ENCODE results near the gene NUMB.
A peak's percentile ranks its signal among the peaks of the same experiment; 100 is the strongest.

The NUMB gene

GRCh38 chr14:73244541-73245290 lies 213.6 kb downstream of the NUMB start:
- H3K4me3 ChIP-seq (ENCODE audit: low read length in 2 of 2) = no peak overlapping the region
- no peaks in the 10 kb centered on the region for H3K36me3 ChIP-seq (ENCODE audit: control insufficient read depth in 2 of 2, insufficient read depth in 2 of 2, low read length in 2 of 2)
- H3K27me3 ChIP-seq (ENCODE audit: control insufficient read depth in 1 of 2, insufficient read depth in 2 of 2, low read length in 2 of 2) = no peaks in the 10 kb centered on the region

GRCh38 chr14:73243748-73244147 lies 214.6 kb downstream of the NUMB start:
- Histone ChIP-seq H3K27ac (ENCODE audit: low read length) (no peak overlapping the region), H3K9me3 (ENCODE audit: control insufficient read depth in 2 of 2, low read length in 2 of 2) (no peaks in the 10 kb centered on the region), H3K27me3 (ENCODE audit: control insufficient read depth in 1 of 2, insufficient read depth in 2 of 2, low read length in 2 of 2) (no peaks in the 10 kb centered on the region)

More at GRCh38 chr14:73244541-73245290, 213.6 kb downstream of the NUMB start:
- Histone ChIP-seq H3K27ac (ENCODE audit: low read length) (no peak overlapping the region), H3K4me1 (ENCODE audit: control insufficient read depth, insufficient read depth, low read length) (peaks cover 26% of the 10 kb centered on the region), H3K9me3 (ENCODE audit: control insufficient read depth in 2 of 2, low read length in 2 of 2) (no peaks in the 10 kb centered on the region), H3K9ac (ENCODE audit: low read length in 2 of 2) (no peak overlapping the region)

GRCh38 chr14:73243341-73243740 lies 215.0 kb downstream of the NUMB start:
- H3K27me3 ChIP-seq (ENCODE audit: control insufficient read depth in 1 of 2, insufficient read depth in 2 of 2, low read length in 2 of 2) = no peaks in the 10 kb centered on the region

More at GRCh38 chr14:73243748-73244147, 214.6 kb downstream of the NUMB start:
- no peak overlapping the region for H3K4me3 ChIP-seq (ENCODE audit: low read length in 2 of 2)
- peaks cover 35% of the 10 kb centered on the region for H3K4me1 ChIP-seq (ENCODE audit: control insufficient read depth, insufficient read depth, low read length)
- H3K36me3 ChIP-seq (ENCODE audit: control insufficient read depth in 2 of 2, insufficient read depth in 2 of 2, low read length in 2 of 2) = no peaks in the 10 kb centered on the region
- H3K9ac ChIP-seq (ENCODE audit: low read length in 2 of 2) = no peak overlapping the region

GRCh38 chr14:73242357-73242901 lies 215.9 kb downstream of the NUMB start:
- Histone ChIP-seq H3K36me3 (ENCODE audit: control insufficient read depth in 2 of 2, insufficient read depth in 2 of 2, low read length in 2 of 2) (no peaks in the 10 kb centered on the region), H3K4me3 (ENCODE audit: low read length in 2 of 2) (peak overlapping the region; percentile 23 to 59), H3K4me1 (ENCODE audit: control insufficient read depth, insufficient read depth, low read length) (peaks cover 45% of the 10 kb centered on the region), H3K27ac (ENCODE audit: low read length) (peak overlapping the region; percentile 74), H3K9ac (ENCODE audit: low read length in 2 of 2) (peak overlapping the region; percentile 5 to 13), H3K9me3 (ENCODE audit: control insufficient read depth in 2 of 2, low read length in 2 of 2) (no peaks in the 10 kb centered on the region), H3K27me3 (ENCODE audit: control insufficient read depth in 1 of 2, insufficient read depth in 2 of 2, low read length in 2 of 2) (peaks cover 0 to 3% of the 10 kb centered on the region in 2 donors)

More at GRCh38 chr14:73243341-73243740, 215.0 kb downstream of the NUMB start:
- H3K9me3 ChIP-seq (ENCODE audit: control insufficient read depth in 2 of 2, low read length in 2 of 2) = no peaks in the 10 kb centered on the region
- peak overlapping the region; percentile 11 for H3K27ac ChIP-seq (ENCODE audit: low read length)
- H3K36me3 ChIP-seq (ENCODE audit: control insufficient read depth in 2 of 2, insufficient read depth in 2 of 2, low read length in 2 of 2) = no peaks in the 10 kb centered on the region
- no peak overlapping the region for H3K4me3 ChIP-seq (ENCODE audit: low read length in 2 of 2)
- peaks cover 37% of the 10 kb centered on the region for H3K4me1 ChIP-seq (ENCODE audit: control insufficient read depth, insufficient read depth, low read length)
- H3K9ac ChIP-seq (ENCODE audit: low read length in 2 of 2) = no peak overlapping the region

- Histone ChIP-seq H3K4me1 (ENCODE audit: control insufficient read depth, insufficient read depth, low read length) (peaks cover 52% of the 10 kb centered on the region), H3K9ac (ENCODE audit: low read length in 2 of 2) (peak overlapping the region; percentile 5 to 13), H3K36me3 (ENCODE audit: control insufficient read depth in 2 of 2, insufficient read depth in 2 of 2, low read length in 2 of 2) (no peaks in the 10 kb centered on the region), H3K27me3 (ENCODE audit: control insufficient read depth in 1 of 2, insufficient read depth in 2 of 2, low read length in 2 of 2) (peaks cover 0 to 4% of the 10 kb centered on the region in 2 donors), H3K27ac (ENCODE audit: low read length) (peak overlapping the region; percentile 74), H3K4me3 (ENCODE audit: low read length in 2 of 2) (peak overlapping the region; percentile 23 to 59), H3K9me3 (ENCODE audit: control insufficient read depth in 2 of 2, low read length in 2 of 2) (no peaks in the 10 kb centered on the region)
Measured at GRCh38 chr14:73241481-73242165, 216.7 kb downstream of the NUMB start.

GRCh38 chr14:73240816-73241480 lies 217.4 kb downstream of the NUMB start:
- Histone ChIP-seq H3K9me3 (ENCODE audit: control insufficient read depth in 2 of 2, low read length in 2 of 2) (no peaks in the 10 kb centered on the region), H3K9ac (ENCODE audit: low read length in 2 of 2) (no peak overlapping the region), H3K27me3 (ENCODE audit: control insufficient read depth in 1 of 2, insufficient read depth in 2 of 2, low read length in 2 of 2) (peaks cover 0 to 4% of the 10 kb centered on the region in 2 donors), H3K4me1 (ENCODE audit: control insufficient read depth, insufficient read depth, low read length) (peaks cover 52% of the 10 kb centered on the region), H3K27ac (ENCODE audit: low read length) (peak overlapping the region; percentile 74), H3K36me3 (ENCODE audit: control insufficient read depth in 2 of 2, insufficient read depth in 2 of 2, low read length in 2 of 2) (no peaks in the 10 kb centered on the region), H3K4me3 (ENCODE audit: low read length in 2 of 2) (no peak overlapping the region)

GRCh38 chr14:73239393-73240241 lies 218.7 kb downstream of the NUMB start:
- Histone ChIP-seq H3K9ac (ENCODE audit: low read length in 2 of 2) (peak overlapping the region; percentile 36 to 48), H3K27ac (ENCODE audit: low read length) (peak overlapping the region; percentile 49), H3K9me3 (ENCODE audit: control insufficient read depth in 2 of 2, low read length in 2 of 2) (no peaks in the 10 kb centered on the region), H3K27me3 (ENCODE audit: control insufficient read depth in 1 of 2, insufficient read depth in 2 of 2, low read length in 2 of 2) (peaks cover 0 to 4% of the 10 kb centered on the region in 2 donors), H3K4me1 (ENCODE audit: control insufficient read depth, insufficient read depth, low read length) (peaks cover 59% of the 10 kb centered on the region), H3K36me3 (ENCODE audit: control insufficient read depth in 2 of 2, insufficient read depth in 2 of 2, low read length in 2 of 2) (no peaks in the 10 kb centered on the region), H3K4me3 (ENCODE audit: low read length in 2 of 2) (peak overlapping the region; percentile 62 to 73)

GRCh38 chr14:73238941-73239340 lies 219.4 kb downstream of the NUMB start:
- H3K27ac ChIP-seq (ENCODE audit: low read length) = peak overlapping the region; percentile 49
- H3K9me3 ChIP-seq (ENCODE audit: control insufficient read depth in 2 of 2, low read length in 2 of 2) = no peaks in the 10 kb centered on the region
- peaks cover 59% of the 10 kb centered on the region for H3K4me1 ChIP-seq (ENCODE audit: control insufficient read depth, insufficient read depth, low read length)
- no peak overlapping the region for H3K9ac ChIP-seq (ENCODE audit: low read length in 2 of 2)
- peaks cover 0 to 4% of the 10 kb centered on the region in 2 donors for H3K27me3 ChIP-seq (ENCODE audit: control insufficient read depth in 1 of 2, insufficient read depth in 2 of 2, low read length in 2 of 2)
- H3K36me3 ChIP-seq (ENCODE audit: control insufficient read depth in 2 of 2, insufficient read depth in 2 of 2, low read length in 2 of 2) = no peaks in the 10 kb centered on the region
- H3K4me3 ChIP-seq (ENCODE audit: low read length in 2 of 2) = peak overlapping the region; percentile 57 to 73

GRCh38 chr14:73238424-73238852 lies 219.9 kb downstream of the NUMB start:
- peak overlapping the region; percentile 12 to 62 for H3K9ac ChIP-seq (ENCODE audit: low read length in 2 of 2)
- H3K9me3 ChIP-seq (ENCODE audit: control insufficient read depth in 2 of 2, low read length in 2 of 2) = no peaks in the 10 kb centered on the region
- peak overlapping the region in 1 of 2 donors; percentile 73 for H3K4me3 ChIP-seq (ENCODE audit: low read length in 2 of 2)
- peaks cover 59% of the 10 kb centered on the region for H3K4me1 ChIP-seq (ENCODE audit: control insufficient read depth, insufficient read depth, low read length)
- no peaks in the 10 kb centered on the region for H3K36me3 ChIP-seq (ENCODE audit: control insufficient read depth in 2 of 2, insufficient read depth in 2 of 2, low read length in 2 of 2)
- H3K27me3 ChIP-seq (ENCODE audit: control insufficient read depth in 1 of 2, insufficient read depth in 2 of 2, low read length in 2 of 2) = peaks cover under 1 to 4% of the 10 kb centered on the region in 2 donors
- peak overlapping the region; percentile 55 for H3K27ac ChIP-seq (ENCODE audit: low read length)

Data from stomach smooth muscle (tissue), 2 donors.